DOHH2 (cell line): ENCODE results near the gene TBPL1.

Experiments
- H3F3A ChIP-seq: fragments of 200-600 bp; sonication (generic), shearing (Covaris generic); 2 replicates; pipeline ENCODE4 v1.6.0; 2016; ENCODE audit warnings: antibody characterized with exemption, mild to moderate bottlenecking; ENCODE audit not compliant: control insufficient read depth, insufficient read depth
- H3K27ac ChIP-seq: fragments of 200-600 bp; sonication (generic); 2 replicates; pipeline ENCODE4 v1.5.1; 2014; ENCODE audit warnings: low read depth, mild to moderate bottlenecking, low read length, moderate library complexity
- H3K27me3 ChIP-seq: fragments of 200-600 bp; sonication (generic); 2 replicates; pipeline ENCODE4 v1.6.1; 2014; ENCODE audit warnings: mild to moderate bottlenecking, low read length, mixed read lengths; ENCODE audit not compliant: control insufficient read depth
- H3K36me3 ChIP-seq: fragments of 200-600 bp; sonication (generic); 2 replicates; pipeline ENCODE4 v1.6.1; 2014; ENCODE audit warnings: mild to moderate bottlenecking, low read length, moderate library complexity, mixed read lengths; ENCODE audit not compliant: control insufficient read depth
- H3K4me1 ChIP-seq: fragments of 200-600 bp; sonication (generic); 2 replicates; pipeline ENCODE4 v1.6.1; 2014; ENCODE audit warnings: mild to moderate bottlenecking, low read length, mixed read lengths; ENCODE audit not compliant: control insufficient read depth
- H3K4me2 ChIP-seq: fragments of 200-600 bp; sonication (generic); 2 replicates; pipeline ENCODE4 v1.6.0; 2014; ENCODE audit warnings: mild to moderate bottlenecking, low read length, moderate library complexity
- H3K4me3 ChIP-seq: fragments of 200-600 bp; sonication (generic); 2 replicates; pipeline ENCODE4 v1.5.1; 2014; ENCODE audit warnings: mild to moderate bottlenecking, low read length, mixed read lengths
- H3K79me2 ChIP-seq: fragments of 200-600 bp; sonication (generic); 2 replicates; pipeline ENCODE4 v1.6.1; 2014; ENCODE audit warnings: mild to moderate bottlenecking, low read length, mixed read lengths; ENCODE audit not compliant: control insufficient read depth
- H3K9me2 ChIP-seq: fragments of 200-600 bp; sonication (generic); replicated peaks from 2 replicates; pipeline ENCODE4 v1.6.1; 2014; ENCODE audit warnings: mild to moderate bottlenecking, low read length, mixed read lengths; ENCODE audit not compliant: control insufficient read depth
- H3K9me3 ChIP-seq: fragments of 200-600 bp; sonication (generic); 2 replicates; pipeline ENCODE4 v1.6.1; 2014; ENCODE audit warnings: antibody characterized with exemption, low read length, mixed read lengths; ENCODE audit not compliant: control insufficient read depth, insufficient read depth
- H4K20me1 ChIP-seq: fragments of 200-600 bp; sonication (generic); 2 replicates; pipeline ENCODE4 v1.6.0; 2014; ENCODE audit warnings: low read depth, mild to moderate bottlenecking, antibody characterized with exemption, low read length, moderate library complexity; ENCODE audit not compliant: control insufficient read depth, insufficient read depth
- CTCF ChIP-seq: fragments of 200-600 bp; sonication (generic); IDR thresholded peaks from one replicate; pipeline ENCODE4 v1.5.1; 2014; ENCODE audit warnings: antibody characterized with exemption, mild to moderate bottlenecking, low read depth, low read length; ENCODE audit not compliant: poor library complexity, severe bottlenecking
- EZH2phosphoT487 ChIP-seq: fragments of 200-600 bp; sonication (generic); IDR thresholded peaks from 2 replicates; pipeline ENCODE4 v1.6.1; 2017; ENCODE audit warnings: borderline replicate concordance, mild to moderate bottlenecking, antibody characterized with exemption, low read length, moderate library complexity, mixed read lengths

TBPL1 gene

DNA sequence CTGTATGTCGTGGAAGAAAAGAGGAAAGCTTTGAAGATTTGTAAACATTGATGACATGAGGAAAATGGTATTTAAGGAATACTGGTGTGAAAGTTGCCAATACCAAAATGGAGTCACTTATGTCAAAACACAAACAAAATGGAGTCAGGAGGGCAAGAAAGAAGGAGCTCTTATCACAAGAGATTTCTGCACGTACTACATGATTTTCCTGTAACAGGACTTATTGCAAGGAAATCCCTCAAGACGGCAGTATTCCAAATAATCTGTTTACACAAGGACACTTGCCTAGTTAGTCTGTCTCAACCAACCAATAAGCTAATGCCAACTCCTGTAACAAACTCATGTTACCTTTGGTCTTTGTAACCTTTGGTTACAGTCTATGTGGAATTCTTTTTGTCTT, 69.6 kb downstream of the TBPL1 start:
- H3K27ac ChIP-seq, result no peak overlapping the region
- H3K4me1 ChIP-seq, result no peaks in the 10 kb centered on the region
- no peaks in the 10 kb centered on the region for H3K9me2 ChIP-seq
- H3F3A ChIP-seq, result no peaks in the 10 kb centered on the region
- H3K4me2 ChIP-seq, result no peak overlapping the region
- H3K4me3 ChIP-seq, result no peak overlapping the region
- H3K36me3 ChIP-seq, result no peaks in the 10 kb centered on the region
- H3K27me3 ChIP-seq, result no peaks in the 10 kb centered on the region
- H3K79me2 ChIP-seq, result no peaks in the 10 kb centered on the region
- H4K20me1 ChIP-seq, result no peaks in the 10 kb centered on the region
- no peaks in the 10 kb centered on the region for H3K9me3 ChIP-seq
- TF ChIP-seq CTCF (no peak), EZH2phosphoT487 (no peak)

- H3K27ac ChIP-seq, result no peak overlapping the region
- no peaks in the 10 kb centered on the region for H3K4me1 ChIP-seq
Measured at GRCh38 chr6:134026597-134026996, 73.6 kb downstream of the TBPL1 start.

GRCh38 chr6:134028438-134028837, 75.4 kb downstream of the TBPL1 start:
- Histone ChIP-seq H3K4me3 (no peak overlapping the region), H3K4me1 (no peaks in the 10 kb centered on the region), H4K20me1 (no peaks in the 10 kb centered on the region), H3F3A (no peaks in the 10 kb centered on the region), H3K4me2 (no peak overlapping the region), H3K79me2 (no peaks in the 10 kb centered on the region), H3K9me2 (no peaks in the 10 kb centered on the region), H3K27me3 (no peaks in the 10 kb centered on the region; the same call in 1 of the 2 replicates), H3K27ac (no peak overlapping the region), H3K9me3 (no peaks in the 10 kb centered on the region), H3K36me3 (no peaks in the 10 kb centered on the region)
- TF ChIP-seq EZH2phosphoT487, result no peak
- no peak for TF ChIP-seq CTCF

More at GRCh38 chr6:134026597-134026996, 73.6 kb downstream of the TBPL1 start:
- Histone ChIP-seq H3K27me3 (no peaks in the 10 kb centered on the region; the same call in 1 of the 2 replicates), H3K79me2 (no peaks in the 10 kb centered on the region), H3K36me3 (no peaks in the 10 kb centered on the region), H4K20me1 (no peaks in the 10 kb centered on the region), H3F3A (no peaks in the 10 kb centered on the region), H3K4me3 (no peak overlapping the region), H3K4me2 (no peak overlapping the region), H3K9me3 (no peaks in the 10 kb centered on the region), H3K9me2 (no peaks in the 10 kb centered on the region)
- TF ChIP-seq EZH2phosphoT487, result no peak
- TF ChIP-seq CTCF, result no peak
